ENCODE data around the gene SV2B.
"Not testable (repeated sequence)": the region's sequence is repeated elsewhere in the genome, so short reads cannot be mapped to it uniquely, and the experiment has no call there.

SV2B gene

GRCh38 chr15:91073768-91074167 lies 26.3 kb upstream of the SV2B start:
- no peak for DNase-seq (ENCODE audit: insufficient read length, low spot score)
- TF ChIP-seq, protein P1, sequence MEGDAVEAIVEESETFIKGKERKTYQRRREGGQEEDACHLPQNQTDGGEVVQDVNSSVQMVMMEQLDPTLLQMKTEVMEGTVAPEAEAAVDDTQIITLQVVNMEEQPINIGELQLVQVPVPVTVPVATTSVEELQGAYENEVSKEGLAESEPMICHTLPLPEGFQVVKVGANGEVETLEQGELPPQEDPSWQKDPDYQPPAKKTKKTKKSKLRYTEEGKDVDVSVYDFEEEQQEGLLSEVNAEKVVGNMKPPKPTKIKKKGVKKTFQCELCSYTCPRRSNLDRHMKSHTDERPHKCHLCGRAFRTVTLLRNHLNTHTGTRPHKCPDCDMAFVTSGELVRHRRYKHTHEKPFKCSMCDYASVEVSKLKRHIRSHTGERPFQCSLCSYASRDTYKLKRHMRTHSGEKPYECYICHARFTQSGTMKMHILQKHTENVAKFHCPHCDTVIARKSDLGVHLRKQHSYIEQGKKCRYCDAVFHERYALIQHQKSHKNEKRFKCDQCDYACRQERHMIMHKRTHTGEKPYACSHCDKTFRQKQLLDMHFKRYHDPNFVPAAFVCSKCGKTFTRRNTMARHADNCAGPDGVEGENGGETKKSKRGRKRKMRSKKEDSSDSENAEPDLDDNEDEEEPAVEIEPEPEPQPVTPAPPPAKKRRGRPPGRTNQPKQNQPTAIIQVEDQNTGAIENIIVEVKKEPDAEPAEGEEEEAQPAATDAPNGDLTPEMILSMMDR (IDR thresholded peaks at IDR 0.05; ENCODE audit: insufficient read depth, missing control alignments), result no peak
- FAIRE-seq, result no peak

- TF ChIP-seq, protein P1 (IDR thresholded peaks at IDR 0.05; ENCODE audit: insufficient read depth, missing control alignments), result no peak
- FAIRE-seq, result no peak
- DNase-seq (ENCODE audit: insufficient read length, low spot score), result no peak
These were observed 24.3 kb upstream of the SV2B start for GRCh38 chr15:91075739-91076138.

- no peak for DNase-seq (ENCODE audit: insufficient read length, low spot score)
- no peak for FAIRE-seq
- TF ChIP-seq, protein P1 (IDR thresholded peaks at IDR 0.05; ENCODE audit: insufficient read depth, missing control alignments), result no peak
These were observed 23.0 kb upstream of the SV2B start for GRCh38 chr15:91077029-91077428.

DNA sequence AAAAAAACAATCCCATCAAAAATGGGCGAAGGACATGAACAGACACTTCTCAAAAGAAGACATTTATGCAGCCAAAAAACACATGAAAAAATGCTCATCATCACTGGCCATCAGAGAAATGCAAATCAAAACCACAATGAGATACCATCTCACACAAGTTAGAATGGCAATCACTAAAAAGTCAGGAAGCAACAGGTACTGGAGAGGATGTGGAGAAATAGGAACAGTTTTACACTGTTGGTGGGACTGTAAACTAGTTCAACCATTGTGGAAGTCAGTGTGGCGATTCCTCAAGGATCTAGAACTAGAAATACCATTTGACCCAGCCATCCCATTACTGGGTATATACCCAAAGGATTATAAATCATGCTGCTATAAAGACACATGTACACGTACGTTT lies 6.2 kb upstream of the SV2B start:
- not testable (repeated sequence) for FAIRE-seq; DNase-seq (ENCODE audit: insufficient read length, low spot score)

- FAIRE-seq (no peak), DNase-seq (ENCODE audit: insufficient read length, low spot score) (no peak)
- TF ChIP-seq, protein P1 (IDR thresholded peaks at IDR 0.05; ENCODE audit: insufficient read depth, missing control alignments), result no peak
These were observed 1.6 kb upstream of the SV2B start for GRCh38 chr15:91098451-91098850.

DNA sequence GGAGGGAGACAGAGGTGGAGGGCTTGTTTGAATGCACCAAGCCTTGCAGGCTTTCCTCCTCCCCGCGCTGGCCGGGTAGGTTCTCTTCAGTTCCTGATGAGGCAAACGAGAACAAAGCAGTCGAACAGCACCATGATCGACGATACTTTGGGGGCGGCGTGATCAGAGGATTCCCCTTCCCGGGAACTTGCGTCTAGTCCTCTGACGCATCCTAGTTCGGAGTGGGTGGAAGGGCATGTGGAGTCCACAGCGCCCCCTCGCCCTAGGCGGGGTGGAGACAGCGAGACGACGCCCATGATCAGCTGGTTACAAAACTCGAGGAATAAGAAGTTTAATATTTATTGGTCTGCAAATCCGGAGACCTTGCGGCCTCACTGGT lies 452 bp upstream of the SV2B start:
- TF ChIP-seq, protein P1 (IDR thresholded peaks at IDR 0.05; ENCODE audit: insufficient read depth, missing control alignments), result peak; percentile 29
- no peak for FAIRE-seq
- no peak for DNase-seq (ENCODE audit: insufficient read length, low spot score)

DNA sequence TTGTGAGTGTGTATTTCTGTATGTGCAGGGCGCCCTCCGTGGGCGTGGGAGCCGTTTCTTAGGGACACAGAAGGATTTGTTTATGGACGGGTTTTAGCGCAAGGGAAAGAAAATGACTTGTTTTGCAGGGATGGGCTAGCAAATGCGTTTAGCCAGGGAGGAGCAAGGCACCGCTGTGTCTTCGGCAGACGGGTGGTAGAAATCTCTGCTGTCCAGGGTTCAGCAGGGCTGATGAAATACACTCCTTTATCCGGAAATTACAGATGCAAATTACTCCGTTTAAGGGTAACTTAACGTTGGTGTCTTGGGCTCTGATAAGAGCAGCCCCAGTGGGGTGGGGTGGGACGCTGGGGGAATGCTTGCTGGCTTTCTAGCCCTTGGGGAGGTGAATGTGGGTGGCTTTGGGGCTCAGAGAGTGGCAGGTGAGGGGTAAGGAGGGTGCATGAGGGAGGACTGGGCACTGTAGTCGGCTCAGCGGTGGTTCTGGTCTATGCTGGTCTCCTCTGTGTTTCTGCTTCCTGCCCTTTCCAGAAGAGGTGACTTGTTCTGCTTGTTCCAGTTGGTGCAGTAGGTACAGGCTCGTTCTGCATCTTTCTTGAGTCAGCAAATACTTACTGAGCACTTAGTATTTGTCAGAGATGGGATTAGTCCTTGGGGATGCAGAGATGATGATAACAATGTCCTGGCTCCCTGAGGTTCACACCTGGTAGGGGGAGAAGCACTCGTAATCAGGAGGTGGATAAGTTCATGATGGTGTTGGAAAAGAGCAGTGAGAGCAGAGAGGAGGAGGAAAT lies 954 bp downstream of the SV2B start:
- TF ChIP-seq, protein P1 (IDR thresholded peaks at IDR 0.05; ENCODE audit: insufficient read depth, missing control alignments), result no peak
- FAIRE-seq (no peak), DNase-seq (ENCODE audit: insufficient read length, low spot score) (no peak)

GRCh38 chr15:91101608-91101920 lies 1.5 kb downstream of the SV2B start:
- TF ChIP-seq, protein P1 (IDR thresholded peaks at IDR 0.05; ENCODE audit: insufficient read depth, missing control alignments), result no peak
- FAIRE-seq, result no peak
- DNase-seq (ENCODE audit: insufficient read length, low spot score), result no peak
